ENCODE data around the gene ZNF451. TPM values are rescaled to one million over a fixed set of nuclear protein-coding genes. Genes with fewer than 3 reads are reported as not detected.

ZNF451 gene
- total RNA-seq, 1 donor from 2014 or later = 23.7 TPM

- DNase-seq (no peak), ATAC-seq (no peak)
- intact Hi-C loops (cut with micrococcal nuclease) = no loop called here
These were observed 51.6 kb downstream of the ZNF451 start for GRCh38 chr6:57141451-57142177.

- ATAC-seq = no peak
- intact Hi-C loops (cut with micrococcal nuclease) = no loop called here
- DNase-seq = no peak
These were observed 52.2 kb downstream of the ZNF451 start for GRCh38 chr6:57142178-57142525.

GRCh38 chr6:57143690-57144089 lies 53.7 kb downstream of the ZNF451 start:
- no peak for ATAC-seq
- no peak for DNase-seq
- intact Hi-C loops (cut with micrococcal nuclease) = no loop called here

- DNase-seq (no peak), ATAC-seq (no peak)
- intact Hi-C loops (cut with micrococcal nuclease) = no loop called here
These were observed 57.4 kb downstream of the ZNF451 start for GRCh38 chr6:57147401-57147800.

- no peak for ATAC-seq
- intact Hi-C loops (cut with micrococcal nuclease) = no loop called here
These were observed 58.2 kb downstream of the ZNF451 start for GRCh38 chr6:57147955-57148858.

GRCh38 chr6:57158658-57159057 lies 68.7 kb downstream of the ZNF451 start:
- no peak for ATAC-seq
- intact Hi-C loops (cut with micrococcal nuclease) = no loop called here
- DNase-seq = no peak

More at GRCh38 chr6:57147955-57148858, 58.2 kb downstream of the ZNF451 start:
- no peak for DNase-seq

- ATAC-seq = no peak
- intact Hi-C loops (cut with micrococcal nuclease) = no loop called here
These were observed 69.1 kb downstream of the ZNF451 start for GRCh38 chr6:57159127-57159526.

GRCh38 chr6:57162028-57162427 lies 72.0 kb downstream of the ZNF451 start:
- ATAC-seq = no peak
- intact Hi-C loops (cut with micrococcal nuclease) = no loop called here
- DNase-seq = no peak

More at GRCh38 chr6:57159127-57159526, 69.1 kb downstream of the ZNF451 start:
- no peak for DNase-seq

GRCh38 chr6:57162516-57162915 lies 72.5 kb downstream of the ZNF451 start:
- DNase-seq = no peak
- intact Hi-C loops (cut with micrococcal nuclease) = no loop called here
- no peak for ATAC-seq

- no peak for ATAC-seq
- DNase-seq = no peak
- intact Hi-C loops (cut with micrococcal nuclease) = no loop called here
These were observed 74.0 kb downstream of the ZNF451 start for GRCh38 chr6:57163956-57164355.

GRCh38 chr6:57165080-57165479 lies 75.1 kb downstream of the ZNF451 start:
- intact Hi-C loops (cut with micrococcal nuclease) = no loop called here
- ATAC-seq = no peak
- DNase-seq = no peak

GRCh38 chr6:57172136-57173055 lies 82.4 kb downstream of the ZNF451 start, which contains the start of gene BAG2:
BAG2 (plus strand) TSS chr6:57172326; CDS start chr6:57172698, 372 bp downstream.
- ATAC-seq (peak; percentile 97), DNase-seq (peak; percentile 93)
- intact Hi-C loops (cut with micrococcal nuclease) = loop anchor here (10.0 kb wide), 1 partner anchor 142 kb away; the partner anchor contains the start of gene PRIM2

GRCh38 chr6:57173056-57173885 lies 83.3 kb downstream of the ZNF451 start:
- ATAC-seq = peak; percentile 40
- DNase-seq = no peak
- intact Hi-C loops (cut with micrococcal nuclease) = loop anchor here (10.0 kb wide), 1 partner anchor 142 kb away; the partner anchor contains the start of gene PRIM2

GRCh38 chr6:57173886-57174510 lies 84.0 kb downstream of the ZNF451 start:
- no peak for ATAC-seq

GRCh38 chr6:57174511-57174907 lies 84.5 kb downstream of the ZNF451 start:
- no peak for ATAC-seq
- intact Hi-C loops (cut with micrococcal nuclease) = loop anchor here (10.0 kb wide), 1 partner anchor 140 kb away; the partner anchor contains the start of gene PRIM2
- DNase-seq = no peak

More at GRCh38 chr6:57173886-57174510, 84.0 kb downstream of the ZNF451 start:
- DNase-seq = no peak
- intact Hi-C loops (cut with micrococcal nuclease) = loop anchor here (10.0 kb wide), 1 partner anchor 141 kb away; the partner anchor contains the start of gene PRIM2

GRCh38 chr6:57177545-57178265 lies 87.7 kb downstream of the ZNF451 start:
- intact Hi-C loops (cut with micrococcal nuclease) = loop anchor here (10.0 kb wide), 1 partner anchor 137 kb away; the partner anchor contains the start of gene PRIM2
- ATAC-seq (peak; percentile 78), DNase-seq (peak; percentile 58)

- DNase-seq = no peak
- intact Hi-C loops (cut with micrococcal nuclease) = no loop called here
- no peak for ATAC-seq
These were observed 90.6 kb downstream of the ZNF451 start for GRCh38 chr6:57180596-57180995.
